Neural crest cell (in vitro differentiated cells): ENCODE results near the gene SHISAL1. TPM values are rescaled to one million over a fixed set of nuclear protein-coding genes. Genes with fewer than 3 reads are reported as not detected.

Experiments used
- DNase-seq: peaks from one replicate; pipeline ENCODE4 v3.0.0; 2021; ENCODE audit warnings: low read depth, mixed read lengths, low spot score
- H3K27ac Mint-ChIP-seq: one replicate; pipeline ENCODE4 v1.8.0; 2021; ENCODE audit warnings: mild to moderate bottlenecking, mixed read lengths; ENCODE audit not compliant: unreplicated experiment
- H3K27me3 Mint-ChIP-seq: 2 replicates; pipeline ENCODE4 v1.8.0; 2021; ENCODE audit warnings: low read depth, mild to moderate bottlenecking, mixed read lengths
- H3K36me3 Mint-ChIP-seq: 2 replicates; pipeline ENCODE4 v1.8.0; 2021; ENCODE audit warnings: low read depth, mild to moderate bottlenecking, mixed read lengths
- H3K4me1 Mint-ChIP-seq: 2 replicates; pipeline ENCODE4 v1.8.0; 2021; ENCODE audit warnings: mixed read lengths
- H3K4me3 Mint-ChIP-seq: one replicate; pipeline ENCODE4 v1.8.0; 2021; ENCODE audit warnings: mild to moderate bottlenecking, mixed read lengths
- H3K9me3 Mint-ChIP-seq: 2 replicates; pipeline ENCODE4 v1.8.0; 2021; ENCODE audit warnings: mixed read lengths
- CTCF ChIP-seq: fragments of 200-600 bp; sonication (generic); conservative IDR thresholded peaks from 2 replicates; pipeline ENCODE4 v1.5.0; 2021; ENCODE audit warnings: antibody characterized with exemption, mild to moderate bottlenecking
- total RNA-seq: library from RNA; stranded (reverse); gene quantifications from 2 replicates; pipeline ENCODE4 v1.2.1, GENCODE V29; 2021

SHISAL1 gene
- total RNA-seq, 1 donor from 2014 or later = 4.2 TPM

- no peak for DNase-seq
- Mint-ChIP-seq H3K27ac (no peak overlapping the region), H3K36me3 (no peaks in the 10 kb centered on the region), H3K4me1 (no peaks in the 10 kb centered on the region), H3K9me3 (no peaks in the 10 kb centered on the region), H3K4me3 (no peak overlapping the region), H3K27me3 (no peaks in the 10 kb centered on the region)
- TF ChIP-seq CTCF = no peak
Observed at GRCh38 chr22:44309137-44309536, 3.6 kb downstream of the SHISAL1 start.

- Mint-ChIP-seq H3K27ac (peak overlapping the region; percentile 95), H3K4me1 (no peaks in the 10 kb centered on the region), H3K4me3 (no peak overlapping the region), H3K27me3 (no peaks in the 10 kb centered on the region), H3K36me3 (no peaks in the 10 kb centered on the region), H3K9me3 (no peaks in the 10 kb centered on the region)
- no peak for TF ChIP-seq CTCF
- no peak for DNase-seq
Observed at GRCh38 chr22:44307509-44308169, 5.1 kb downstream of the SHISAL1 start.

DNA sequence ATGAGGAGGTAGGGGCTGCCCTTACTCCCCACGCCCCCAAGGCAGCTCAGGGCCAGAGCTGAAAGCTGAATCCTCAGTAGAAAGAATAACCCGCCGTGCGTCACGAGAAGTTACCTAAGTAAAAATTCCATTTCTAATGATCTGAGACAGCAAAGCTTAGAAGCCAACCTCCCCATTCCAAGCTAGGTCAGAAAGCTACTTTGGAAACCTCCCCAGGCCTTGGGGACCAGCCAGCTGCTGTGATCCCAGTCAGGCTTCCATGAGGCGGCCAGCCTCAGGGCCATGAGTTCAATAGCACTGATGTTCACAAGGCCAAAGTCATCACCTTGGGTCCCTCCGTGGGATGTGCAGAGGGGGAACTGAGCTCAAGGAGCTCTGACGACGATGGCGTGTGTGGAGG, 6.9 kb downstream of the SHISAL1 start:
- no peak for TF ChIP-seq CTCF
- H3K36me3 Mint-ChIP-seq = no peaks in the 10 kb centered on the region
- H3K27me3 Mint-ChIP-seq = peaks cover 6% of the 10 kb centered on the region
- no peak overlapping the region for H3K4me3 Mint-ChIP-seq
- H3K9me3 Mint-ChIP-seq = no peaks in the 10 kb centered on the region
- DNase-seq = no peak
- peaks cover 9% of the 10 kb centered on the region for H3K4me1 Mint-ChIP-seq
- no peak overlapping the region for H3K27ac Mint-ChIP-seq

GRCh38 chr22:44305455-44305854, 7.3 kb downstream of the SHISAL1 start:
- H3K27me3 Mint-ChIP-seq = peaks cover 6% of the 10 kb centered on the region
- no peak overlapping the region for H3K27ac Mint-ChIP-seq
- no peak for TF ChIP-seq CTCF
- no peak overlapping the region for H3K4me3 Mint-ChIP-seq
- H3K36me3 Mint-ChIP-seq = no peaks in the 10 kb centered on the region
- H3K4me1 Mint-ChIP-seq = peaks cover 13% of the 10 kb centered on the region
- no peak for DNase-seq
- no peaks in the 10 kb centered on the region for H3K9me3 Mint-ChIP-seq

- TF ChIP-seq CTCF = no peak
- Mint-ChIP-seq H3K36me3 (no peaks in the 10 kb centered on the region), H3K9me3 (no peaks in the 10 kb centered on the region), H3K27ac (no peak overlapping the region), H3K4me1 (peaks cover 18% of the 10 kb centered on the region), H3K27me3 (peaks cover 6% of the 10 kb centered on the region), H3K4me3 (no peak overlapping the region)
- DNase-seq = no peak
Observed at GRCh38 chr22:44304911-44305310, 7.8 kb downstream of the SHISAL1 start.
